Activated effector memory CD4-positive, alpha-beta T cell treated with Interleukin-2 at 50 U/mL for 16 hours (primary cell): Measurements from ENCODE around the gene BMPR1A.

Source experiments
- DNase-seq: peaks from one replicate; pipeline ENCODE4 v3.0.0-alpha.2; 2020

BMPR1A gene

DNA sequence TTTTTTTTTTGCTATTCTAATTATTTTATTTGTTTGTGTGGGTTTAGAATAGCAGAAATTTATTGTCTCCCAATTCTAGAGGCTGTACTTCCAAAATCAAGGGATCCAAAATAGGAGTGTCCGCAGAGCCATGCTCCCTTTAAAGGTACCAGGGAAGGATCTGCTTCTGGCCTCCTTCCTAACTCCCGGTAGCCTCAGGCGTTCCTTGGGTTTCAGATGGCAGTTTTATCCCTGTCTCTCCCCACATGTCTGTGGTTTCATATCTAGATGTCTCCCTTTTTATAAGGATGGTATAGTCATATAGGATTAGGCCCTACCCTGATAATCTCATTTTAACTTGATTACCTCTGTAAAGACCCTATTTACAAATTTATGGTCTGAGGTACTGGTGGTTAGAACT, 48.4 kb downstream of the BMPR1A start:
- DNase-seq = no peak

- DNase-seq = no peak
Observed at GRCh38 chr10:86813101-86813500, 56.7 kb downstream of the BMPR1A start.

GRCh38 chr10:86813982-86814381, 57.6 kb downstream of the BMPR1A start:
- DNase-seq = no peak

DNA sequence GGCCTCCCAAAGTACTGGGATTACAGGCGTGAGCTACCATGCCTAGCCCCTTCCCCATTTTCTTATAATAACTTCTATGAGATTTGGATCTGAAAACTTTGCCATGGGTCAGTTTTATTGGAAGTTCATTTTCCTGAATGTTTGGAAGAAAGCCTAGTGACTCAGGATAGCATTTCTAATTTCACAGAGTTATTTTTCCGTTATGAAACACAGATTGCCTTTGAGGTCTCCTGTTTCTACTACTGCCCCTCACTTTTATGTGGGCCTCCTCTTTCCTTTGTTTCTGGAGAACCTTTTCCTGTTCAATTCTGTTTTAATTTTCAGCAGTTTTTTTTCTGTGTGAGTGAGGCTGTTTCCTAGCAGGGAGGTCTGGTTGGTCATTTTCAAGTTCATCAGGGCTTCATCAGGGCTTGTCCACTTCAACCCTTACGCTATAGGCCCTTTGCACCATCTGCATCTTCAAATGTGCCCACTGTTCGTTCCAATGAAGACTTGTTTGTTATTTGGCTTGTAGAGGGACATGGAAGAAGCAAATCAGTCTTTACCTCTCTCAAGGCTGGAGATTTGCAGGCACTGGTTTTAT, 58.7 kb downstream of the BMPR1A start:
- DNase-seq = no peak

GRCh38 chr10:86815640-86816039, 59.2 kb downstream of the BMPR1A start:
- no peak for DNase-seq

GRCh38 chr10:86817246-86817645, 60.8 kb downstream of the BMPR1A start:
- DNase-seq = no peak

GRCh38 chr10:86819567-86819966, 63.1 kb downstream of the BMPR1A start:
- DNase-seq = no peak

GRCh38 chr10:86820509-86820908, 64.1 kb downstream of the BMPR1A start:
- no peak for DNase-seq

DNA sequence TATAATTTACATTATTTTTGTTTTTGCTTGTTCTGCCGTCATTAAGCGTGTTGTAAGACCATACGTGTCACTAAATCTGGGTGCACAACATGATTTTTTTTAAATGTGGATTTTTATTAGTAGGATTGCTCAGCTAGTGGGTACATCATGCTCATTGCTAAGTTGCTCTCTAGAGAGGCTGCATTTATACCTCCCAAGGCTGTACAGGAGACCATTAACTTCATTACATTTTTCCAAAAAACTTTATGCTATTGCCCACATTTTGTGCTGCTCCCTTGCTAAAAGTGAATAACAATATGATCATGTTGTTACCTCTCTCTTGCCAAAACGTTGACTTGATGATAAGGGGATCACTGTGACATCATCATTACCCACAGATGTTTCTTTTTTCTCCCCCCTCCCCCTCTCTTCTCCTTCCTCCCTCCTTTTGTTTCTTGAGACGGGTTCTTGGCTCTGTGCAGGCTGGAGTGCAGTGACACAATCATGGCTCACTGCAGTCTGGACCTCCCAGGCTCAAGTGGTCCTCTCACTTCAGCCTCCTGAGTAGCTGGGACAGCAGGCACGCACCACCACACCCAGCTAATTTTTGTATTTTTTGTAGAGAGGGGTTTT, 65.1 kb downstream of the BMPR1A start:
- no peak for DNase-seq

GRCh38 chr10:86823565-86823964, 67.1 kb downstream of the BMPR1A start:
- DNase-seq = no peak

- DNase-seq = no peak
Observed at GRCh38 chr10:86824151-86824550, 67.7 kb downstream of the BMPR1A start.

DNA sequence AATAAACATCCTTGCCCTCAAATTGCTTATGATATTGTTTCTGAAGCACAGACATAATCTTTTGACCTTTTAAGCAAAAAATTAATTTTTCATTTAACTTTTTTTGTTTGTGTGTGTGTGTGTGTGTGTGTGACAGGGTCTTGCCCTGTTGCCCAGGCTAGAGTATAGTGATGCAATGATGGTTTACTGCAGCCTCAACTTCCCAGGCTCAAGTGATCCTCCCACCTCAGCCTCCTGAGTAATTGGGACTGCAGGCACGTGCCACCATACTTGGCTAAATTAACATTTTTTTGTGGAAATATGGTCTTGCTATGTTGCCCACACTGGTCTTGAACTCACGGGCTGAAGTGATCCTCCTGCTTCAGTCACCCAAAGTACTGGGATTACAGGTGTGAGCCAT, 68.9 kb downstream of the BMPR1A start:
- no peak for DNase-seq

DNA sequence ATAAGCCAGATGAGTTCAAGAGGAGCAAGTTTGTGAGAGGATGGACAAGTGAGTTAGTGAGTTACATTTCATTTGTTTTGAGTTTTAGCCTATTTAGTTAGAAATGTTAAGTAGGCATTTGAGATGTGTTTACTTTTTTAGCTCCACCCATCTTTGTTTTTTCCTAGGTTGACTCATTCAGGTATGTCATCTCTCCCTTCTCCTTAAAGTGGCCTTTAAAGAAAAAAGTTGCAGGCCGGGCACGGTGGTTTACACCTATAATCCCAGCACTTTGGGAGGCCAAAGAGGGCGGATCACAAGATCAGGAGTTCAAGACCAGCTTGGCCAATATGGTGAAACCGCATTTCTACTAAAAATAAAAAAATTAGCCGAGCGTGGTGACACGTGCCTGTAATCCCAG, 71.2 kb downstream of the BMPR1A start:
- no peak for DNase-seq

DNA sequence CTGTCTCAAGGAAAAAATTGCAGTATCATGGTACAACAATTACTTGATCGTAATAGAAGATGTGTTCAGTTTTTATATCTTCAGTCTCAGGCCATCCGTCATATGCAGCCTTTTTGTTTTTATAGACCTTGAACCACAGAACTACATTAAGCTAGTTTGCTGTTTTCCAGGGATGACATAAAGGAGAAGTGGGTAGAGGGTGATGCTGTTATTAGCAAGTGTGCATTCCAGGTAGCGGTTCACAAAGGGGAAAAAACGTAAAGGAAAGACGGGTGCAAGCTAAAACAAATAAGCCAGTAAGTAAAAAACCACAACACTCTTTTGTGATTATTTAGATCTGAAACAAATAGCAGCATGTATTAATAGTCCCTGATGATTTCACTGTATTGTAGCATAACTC, 71.7 kb downstream of the BMPR1A start:
- no peak for DNase-seq

- DNase-seq = no peak
Observed at GRCh38 chr10:86829472-86829871, 73.1 kb downstream of the BMPR1A start.

DNA sequence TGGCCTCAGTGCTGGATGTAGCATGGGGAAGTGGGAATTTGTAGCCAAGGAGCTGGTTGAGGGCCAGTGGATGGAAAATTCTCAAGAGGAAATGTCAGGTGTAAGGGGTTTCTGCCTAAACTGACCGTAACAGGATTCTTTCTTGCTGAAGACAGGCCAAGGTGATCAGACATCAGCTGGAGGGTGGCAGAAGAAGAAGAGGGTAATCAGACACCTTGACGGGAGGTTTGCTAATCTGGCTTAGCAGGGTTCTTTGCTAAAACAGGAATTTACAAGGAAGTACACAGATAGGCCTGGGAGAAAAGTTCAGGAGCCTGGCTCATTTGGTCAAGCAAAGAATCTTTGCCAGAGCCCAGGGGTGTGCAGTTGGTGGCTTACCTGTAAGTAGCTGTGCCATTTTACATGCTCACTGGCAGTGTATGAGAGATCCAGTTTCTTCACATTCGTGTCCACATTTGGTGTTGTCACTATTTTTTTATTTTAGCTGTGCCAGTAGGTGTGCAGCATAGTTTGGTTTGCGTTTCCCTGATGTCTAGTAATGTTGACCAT, 73.7 kb downstream of the BMPR1A start:
- DNase-seq = no peak

DNA sequence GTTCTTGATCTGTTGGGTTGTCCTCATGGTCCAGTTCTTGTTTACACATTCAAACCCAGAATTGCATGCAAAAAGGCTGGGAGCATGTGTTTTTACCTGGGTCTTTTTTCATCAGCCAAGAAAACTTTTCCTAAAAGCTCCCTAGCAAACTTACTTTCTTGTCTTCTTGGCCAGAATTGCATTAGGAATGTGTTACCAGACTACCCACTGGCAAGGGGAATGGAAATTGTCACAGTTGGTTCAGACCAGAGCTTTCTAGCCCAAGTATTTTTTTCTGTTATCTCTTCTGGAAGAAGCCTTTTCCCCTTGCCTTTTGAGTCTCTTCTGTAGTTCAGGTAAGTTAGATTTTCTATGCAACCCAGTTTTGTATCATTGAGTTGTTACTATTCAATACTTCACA, 77.5 kb downstream of the BMPR1A start:
- no peak for DNase-seq

- no peak for DNase-seq
Observed at GRCh38 chr10:86836044-86836443, 79.6 kb downstream of the BMPR1A start.

DNA sequence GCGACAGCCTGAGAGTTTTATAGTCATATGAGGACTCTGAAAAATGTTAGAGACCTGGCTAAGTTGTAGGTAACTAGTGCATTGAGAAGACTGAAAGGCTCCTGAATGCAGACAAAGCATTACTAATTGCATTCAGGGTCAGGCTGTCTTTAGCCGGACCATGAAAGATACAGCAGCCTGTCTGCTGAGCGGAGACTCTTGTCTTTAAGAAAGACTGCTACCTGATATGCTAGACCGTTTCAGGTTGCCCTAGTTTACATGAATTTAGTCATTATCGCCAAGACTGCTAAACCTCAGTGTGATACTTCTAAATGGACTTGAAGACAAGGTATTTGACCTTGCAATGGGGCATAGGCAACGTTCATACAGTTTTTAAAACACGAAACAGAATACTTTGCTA, 81.2 kb downstream of the BMPR1A start:
- DNase-seq = no peak

DNA sequence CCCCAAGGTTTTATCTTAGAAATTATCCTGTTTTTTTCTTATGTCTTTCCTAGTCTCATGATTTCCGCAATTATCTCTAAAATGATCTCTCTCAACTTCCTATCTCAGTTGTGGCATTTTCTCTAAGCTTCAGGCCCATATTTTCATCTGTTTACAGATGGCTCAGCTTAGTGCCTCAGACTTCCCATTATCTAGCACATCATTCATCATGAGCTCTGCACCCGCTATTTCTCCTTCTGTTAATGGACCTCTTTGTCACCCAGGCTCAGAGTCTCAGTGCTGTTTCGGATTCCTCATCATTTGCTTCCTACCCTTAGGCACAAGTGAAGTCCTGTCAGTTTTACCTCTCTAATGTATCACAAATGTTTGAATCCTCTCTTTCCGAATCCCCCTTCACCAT, 84.1 kb downstream of the BMPR1A start:
- DNase-seq = no peak

- DNase-seq = no peak
Observed at GRCh38 chr10:86846088-86846487, 89.7 kb downstream of the BMPR1A start.

GRCh38 chr10:86848747-86849146, 92.3 kb downstream of the BMPR1A start:
- no peak for DNase-seq

- no peak for DNase-seq
Observed at GRCh38 chr10:86849181-86849894, 92.9 kb downstream of the BMPR1A start.

GRCh38 chr10:86850481-86850880, 94.1 kb downstream of the BMPR1A start:
- no peak for DNase-seq
